K562 (cell line): ENCODE measurements around the gene GUK1. TPM values are rescaled to one million over a fixed set of nuclear protein-coding genes. Genes with fewer than 3 reads are reported as not detected.

ENCODE experiments used
- ATAC-seq: fragments of 200-7000 bp; cut with Tn5 transposase; 3 replicates; pipeline ENCODE4 v1.9.1; 2020; ENCODE audit warnings: moderate library complexity
- BruUV-seq: library from RNA; stranded (reverse); fragments of 400-500 nt; replicated peaks from 2 replicates; lab custom pipeline; 2021; lab: Mats Ljungman, UMichigan
- CTCF ChIA-PET: fragments of 300-600 bp; formaldehyde crosslinking; extraction: SDS; loops from one replicate; lab custom pipeline; 2021; ENCODE audit warnings: low intra/inter-chr PET ratio; lab: Yijun Ruan, JAX
- POLR2A ChIA-PET: fragments of 300-600, 350-650 bp; sonication (Branson Sonifier 250); formaldehyde crosslinking; extraction: SDS; loops from one replicate; lab custom pipeline; 2021; ENCODE audit warnings: antibody characterized with exemption, inconsistent platforms; lab: Yijun Ruan, JAX
- DNase-seq, 4 experiments: peaks; one replicate each; pipeline versions ENCODE4 v3.0.0 to v3.0.0-alpha.2; 2011 to 2018; ENCODE audit warnings: low spot score in 3 of 4, mixed read lengths in 3 of 4; ENCODE audit errors: extremely low read depth in 1 of 4
- FAIRE-seq: peaks from 2 replicates; lab custom pipeline; 2011; peaks lifted over from hg19 to GRCh38; lab: Jason Lieb, UNC
- H2AFZ ChIP-seq: 2 replicates; pipeline ENCODE4 v1.6.0; 2011; ENCODE audit warnings: low read depth, low read length, control low read depth, inconsistent platforms
- H3K27ac ChIP-seq: fragments of 200-600 bp; 3 replicates; pipeline ENCODE4 v1.8.0; 2011; ENCODE audit warnings: low read depth, mild to moderate bottlenecking, control low read depth, inconsistent platforms, low read length, moderate library complexity, mixed read lengths; ENCODE audit errors: extremely low read depth
- H3K27me3 ChIP-seq, 2 experiments: fragments of 300-600 bp in 1 of 2; 2 replicates in 1 of 2; 3 replicates in 1 of 2; pipeline versions ENCODE4 v1.6.0 to v1.8.0; 2011; ENCODE audit warnings: inconsistent platforms in 2 of 2, low read length in 2 of 2, mild to moderate bottlenecking in 1 of 2, mixed read lengths in 1 of 2, moderate library complexity in 1 of 2; ENCODE audit not compliant: control insufficient read depth in 2 of 2, insufficient read depth in 2 of 2
- H3K36me3 ChIP-seq: fragments of 300-600 bp; 3 replicates; pipeline ENCODE4 v1.8.0; 2011; ENCODE audit warnings: mild to moderate bottlenecking, low read length, inconsistent platforms; ENCODE audit not compliant: control insufficient read depth, insufficient read depth
- H3K4me1 ChIP-seq, 2 experiments: fragments of 200-600 bp in 1 of 2; replicated peaks in 1 of 2; 2 replicates in 1 of 2; 3 replicates in 1 of 2; pipeline versions ENCODE4 v1.5.1 to v1.8.0; 2011; ENCODE audit warnings: inconsistent platforms in 2 of 2, low read length in 2 of 2, mild to moderate bottlenecking in 1 of 2, mixed read lengths in 1 of 2, moderate library complexity in 1 of 2; ENCODE audit not compliant: control insufficient read depth in 2 of 2, insufficient read depth in 2 of 2
- H3K4me2 ChIP-seq: 2 replicates; pipeline ENCODE4 v1.6.1; 2011; ENCODE audit warnings: low read length, control low read depth, inconsistent platforms, mixed read lengths; ENCODE audit not compliant: insufficient read depth
- H3K4me3 ChIP-seq: fragments of 200-600 bp; sonication (generic), shearing (Covaris generic); 2 replicates; pipeline ENCODE4 v1.5.1; 2016; ENCODE audit warnings: control low read depth, inconsistent platforms
- H3K79me2 ChIP-seq: fragments of 200-600 bp; 3 replicates; pipeline ENCODE4 v1.8.0; 2011; ENCODE audit warnings: low read length, inconsistent platforms; ENCODE audit not compliant: control insufficient read depth, insufficient read depth
- H3K9ac ChIP-seq, 2 experiments: 2 replicates each; pipeline versions ENCODE4 v1.6.0 to v1.6.1; 2011; ENCODE audit warnings: low read depth in 2 of 2, low read length in 2 of 2, control low read depth in 1 of 2, inconsistent platforms in 1 of 2, mild to moderate bottlenecking in 1 of 2, mixed read lengths in 1 of 2; ENCODE audit not compliant: insufficient read depth in 1 of 2
- H3K9me1 ChIP-seq: one replicate; pipeline ENCODE4 v1.6.0; 2011; ENCODE audit warnings: inconsistent platforms, mild to moderate bottlenecking, low read length, moderate library complexity; ENCODE audit not compliant: control insufficient read depth, insufficient read depth
- H3K9me3 ChIP-seq: replicated peaks from 2 replicates; pipeline ENCODE4 v1.5.1; 2011; ENCODE audit warnings: low read depth, low read length, inconsistent platforms; ENCODE audit not compliant: control insufficient read depth, insufficient read depth
- H4K20me1 ChIP-seq: replicated peaks from 2 replicates; pipeline ENCODE4 v1.6.1; 2011; ENCODE audit warnings: low read length, inconsistent platforms, mixed read lengths; ENCODE audit not compliant: control insufficient read depth, insufficient read depth
- ADNP ChIP-seq: fragments of 200-800 bp; sonication (Bioruptor generic); IDR thresholded peaks from 2 replicates; pipeline ENCODE4 v1.6.1; 2016; ENCODE audit warnings: missing genetic modification characterization, missing compliant biosample characterization
- ASH1L ChIP-seq: fragments of 450-650 bp; IDR thresholded peaks from 2 replicates; pipeline ENCODE4 v1.6.1; 2018; ENCODE audit warnings: borderline replicate concordance, mild to moderate bottlenecking, low read depth; ENCODE audit not compliant: partially characterized antibody
- CEBPB ChIP-seq: fragments of 450-650 bp; IDR thresholded peaks from 2 replicates; pipeline ENCODE4 v1.6.1; 2016; ENCODE audit warnings: missing genetic modification characterization, missing compliant biosample characterization
- CEBPG ChIP-seq, 3 experiments: fragments of 200-800 bp in 1 of 3; sonication (Bioruptor generic) in 1 of 3; sonication (generic) in 1 of 3; formaldehyde crosslinking in 1 of 3; IDR thresholded peaks in 2 of 3; conservative IDR thresholded peaks in 1 of 3; 2 replicates each; pipeline versions ENCODE4 v1.6.1 to v1.8.0; 2016 to 2022; ENCODE audit warnings: missing compliant biosample characterization in 2 of 3, missing genetic modification characterization in 2 of 3, mild to moderate bottlenecking in 1 of 3, missing genetic modification reagents in 1 of 3
- NR2C1 ChIP-seq, 2 experiments: fragments of 450-650 bp; IDR thresholded peaks; 2 replicates each; pipeline ENCODE4 v1.6.1; 2017; ENCODE audit warnings: mild to moderate bottlenecking in 2 of 2, antibody characterized with exemption in 1 of 2, inconsistent platforms in 1 of 2, missing compliant biosample characterization in 1 of 2, missing genetic modification characterization in 1 of 2
- NR2C2 ChIP-seq, 2 experiments: fragments of 200-800 bp in 1 of 2; sonication (Bioruptor generic) in 1 of 2; sonication (generic) in 1 of 2; formaldehyde crosslinking in 1 of 2; IDR thresholded peaks; 2 replicates each; pipeline versions ENCODE4 v1.6.1 to v1.8.0; 2016 to 2022; ENCODE audit warnings: mild to moderate bottlenecking in 1 of 2, missing compliant biosample characterization in 1 of 2, missing genetic modification characterization in 1 of 2, missing genetic modification reagents in 1 of 2
- ZFP30 ChIP-seq: fragments of 250-450 bp; sonication (Bioruptor Pico); IDR thresholded peaks from 2 replicates; pipeline ENCODE4 v1.8.0; 2022; ENCODE audit warnings: moderate library complexity, mild to moderate bottlenecking, inconsistent platforms, borderline replicate concordance
- WGBS: fragments of 100-300 bp; shearing (Covaris generic); methylation state at CpG from one replicate; pipeline ENCODE4 v1.1.6; 2016; ENCODE audit warnings: low coverage, mixed read lengths; ENCODE audit not compliant: insufficient coverage; ENCODE audit errors: missing lambda C conversion rate; 5-methylcytosine and 5-hydroxymethylcytosine counted together
- in situ Hi-C: fragments of 300-500 bp; cut with MboI; formaldehyde crosslinking; loops from 4 replicates; pipeline ENCODE4 v1.15.0; 2018; ENCODE audit warnings: inconsistent platforms, mixed read lengths
- intact Hi-C: fragments of 100-400 bp; cut with micrococcal nuclease; formaldehyde crosslinking; loops from 2 replicates; pipeline ENCODE4 v1.14.2; 2022
- polyA plus RNA-seq, 8 experiments: library from polyadenylated mRNA; depleted of rRNA in 4 of 8; stranded (reverse) in 5 of 8; unstranded in 3 of 8; fragments of >200 nt; fragmentation: Nextera tagmentation in 2 of 8; fragmentation: Illumina TruSeq in 1 of 8; extraction: Ambion mirVana in 2 of 8; extraction: Trizol in 1 of 8; gene quantifications; 2 replicates each; pipeline versions ENCODE4 v1.2.1 to v1.2.3, GENCODE V29; 2011 to 2014; ENCODE audit warnings: inconsistent platforms in 1 of 8, missing spikeins in 1 of 8
- total RNA-seq, 7 experiments: library from RNA; depleted of rRNA in 6 of 7; stranded (reverse); fragments of >200 nt in 6 of 7; fragmentation: Illumina TruSeq in 2 of 7; extraction: Trizol in 2 of 7; gene quantifications; 2 replicates each; pipeline versions ENCODE4 v1.2.1 to v1.2.3, GENCODE V29; 2011 to 2021; ENCODE audit warnings: low replicate concordance in 1 of 7

GUK1 gene
- total and polyA plus RNA-seq, 9 of the 15 experiments (the other 6 are each of a cell fraction or from before 2014, with no cell fraction given) = 7.0 to 331 (median 132) TPM

- Histone ChIP-seq H3K9me1 (no peaks in the 10 kb centered on the region), H2AFZ (no peak overlapping the region), H3K9me3 (no peaks in the 10 kb centered on the region), H3K27me3 (no peaks in the 10 kb centered on the region)
- 17% methylated on average over 1 of the region's 1 CpG for WGBS
- peak; percentile 75 for TF ChIP-seq CEBPB (tag)
- TF ChIP-seq NR2C2 (CRISPR knock-in tag; IDR thresholded peaks at IDR 0.05) = no peak
- peak; percentile 51; the same call in 1 of the 2 replicates for TF ChIP-seq NR2C2 (tag; IDR thresholded peaks at IDR 0.05)
- no peak for TF ChIP-seq ADNP
- TF ChIP-seq ZFP30 (CRISPR knock-in tag) = no peak
- no peak for TF ChIP-seq CEBPG (CRISPR knock-in tag; IDR thresholded peaks at IDR 0.05)
- TF ChIP-seq CEBPG (tag; conservative IDR thresholded peaks at IDR 0.05 in 1 of 2, IDR thresholded peaks at IDR 0.05 in 1 of 2) = peak in 1 of 2 experiments; percentile 27; a peak in 1 of 4 replicates
- no peak for TF ChIP-seq ASH1L
- TF ChIP-seq NR2C1 (IDR thresholded peaks at IDR 0.05) = no peak
- TF ChIP-seq NR2C1 (tag; IDR thresholded peaks at IDR 0.05) = 0 out of 2 replicates have a peak, but pooled peaks have one; percentile 26
- TF ChIP-seq, all 486 proteins: peak for 4
- Histone ChIP-seq H3K27ac (no peak overlapping the region), H3K4me1 (peaks cover 0 to 3% of the 10 kb centered on the region in 2 experiments; a peak in 2 of 5 replicates), H3K4me2 (no peak overlapping the region), H3K9ac (no peak overlapping the region), H3K4me3 (no peak overlapping the region), H3K79me2 (no peaks in the 10 kb centered on the region), H3K36me3 (no peaks in the 10 kb centered on the region), H4K20me1 (no peaks in the 10 kb centered on the region)
- ATAC-seq = peak; percentile 78
- peak in 2 of 4 experiments; percentile 33 to 35 for DNase-seq
- in situ Hi-C loops (no loop called here), intact Hi-C loops (no loop called here)
- ChIA-PET POLR2A (interaction anchor here (1.0 to 2.3 kb wide), 5 partner anchors 8 to 17 kb away, joined by 3 to 10 read pairs (median 3); partner anchors contain the start of gene GUK1), CTCF (no interaction called here)
- no peak for FAIRE-seq
- no TSS peak for BruUV-seq
Measured at GRCh38 chr1:228122921-228123441, 17.1 kb upstream of the GUK1 start.
